A673 (cell line): ENCODE measurements around the gene SH3TC2.

Source experiments
- CTCF ChIP-seq: fragments of 300-800, 200-600 bp; sonication (generic); conservative IDR thresholded peaks from 2 replicates; pipeline ENCODE4 v1.5.1; 2017; ENCODE audit warnings: low read depth, mild to moderate bottlenecking, antibody characterized with exemption, low read length, moderate library complexity, mixed read lengths
- EZH2 ChIP-seq: fragments of 200-600 bp; sonication (generic); IDR thresholded peaks from 2 replicates; pipeline ENCODE4 v1.6.1; 2017; ENCODE audit warnings: borderline replicate concordance, low read depth, mild to moderate bottlenecking, mixed read lengths, antibody characterized with exemption, low read length; ENCODE audit not compliant: poor library complexity, severe bottlenecking

- no peak for TF ChIP-seq CTCF
- no peak for TF ChIP-seq EZH2
Measured at GRCh38 chr5:149071216-149071615, 8.4 kb upstream of the SH3TC2 start.
